Right ventricle myocardium superior (tissue), 1 donor: ENCODE results near the gene PRDM7. TPM values are rescaled to one million over a fixed set of nuclear protein-coding genes. Genes with fewer than 3 reads are reported as not detected.

Source experiments
- total RNA-seq: library from RNA; stranded (reverse); fragmentation: NEBNext Ultra II Directional; extraction: Animal tissue kit (Norgen Biotek cat#: 25700); gene quantifications from one replicate; pipeline ENCODE4 v1.2.1, GENCODE V29; 2021
- donor health status: DM: no; HTN: yes; CAD: no; lungs with severe emphysema.

Gene PRDM7
- total RNA-seq, 1 donor from 2014 or later = not detected

Other genes starting within 250 kb of the PRDM7 start
- 1.2 TPM for gene SPIRE2, start 248.9 kb downstream of the PRDM7 start, total RNA-seq
- gene TCF25, start 203.7 kb downstream of the PRDM7 start, total RNA-seq = 83.2 TPM
- gene MC1R, start 158.5 kb downstream of the PRDM7 start, total RNA-seq = 1.1 TPM
- 1.8 TPM for gene TUBB3, start 154.0 kb downstream of the PRDM7 start, total RNA-seq
- gene DEF8, start 128.6 kb downstream of the PRDM7 start, total RNA-seq = 46.7 TPM
- gene DBNDD1, start 57.9 kb downstream of the PRDM7 start, total RNA-seq = 6.3 TPM